AG10803 (cell line): Measurements from ENCODE around the gene EPB41L2.

Experiments used
- DNase-seq: peaks from one replicate; pipeline ENCODE4 v3.0.0; 2010; ENCODE audit warnings: low read depth
- H3K4me3 ChIP-seq: 2 replicates; pipeline ENCODE4 v1.5.1; 2011; ENCODE audit warnings: mild to moderate bottlenecking, low read length, control low read depth
- TF ChIP-seq, protein P1 (sequence below): conservative IDR thresholded peaks from 2 replicates; pipeline ENCODE4 v1.5.1; 2011; ENCODE audit warnings: mild to moderate bottlenecking, low read length, control low read depth, inconsistent platforms

The EPB41L2 gene

DNA sequence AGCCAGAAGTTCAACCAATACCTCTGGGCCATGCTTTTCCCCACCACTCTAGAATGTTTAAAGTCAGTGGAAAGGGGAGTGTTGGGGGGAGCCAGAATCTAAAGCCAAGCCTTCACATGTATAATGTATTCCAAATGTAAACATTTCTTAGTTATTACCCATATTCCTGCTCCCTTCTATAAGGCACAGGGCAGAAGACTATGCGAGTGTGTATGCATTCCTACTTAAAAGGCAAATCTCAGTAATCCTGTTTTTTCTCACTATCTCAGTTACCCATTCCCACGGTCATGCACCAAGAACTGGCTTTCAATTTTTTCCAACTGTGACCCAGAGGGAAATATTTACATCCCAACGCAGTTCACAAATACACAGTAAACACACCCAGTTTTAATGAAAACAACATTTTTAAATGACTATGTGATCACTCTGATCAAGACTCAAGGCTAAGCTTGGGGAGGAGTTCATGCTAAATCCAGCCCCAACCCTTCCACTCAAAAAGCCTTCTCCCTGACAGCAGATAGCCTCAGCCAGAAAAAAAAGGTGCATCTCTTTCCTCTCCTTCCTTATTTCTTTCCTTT is 57.5 kb downstream of the EPB41L2 start:
- DNase-seq = no peak
- no peak overlapping the region for H3K4me3 ChIP-seq
- TF ChIP-seq, protein P1, sequence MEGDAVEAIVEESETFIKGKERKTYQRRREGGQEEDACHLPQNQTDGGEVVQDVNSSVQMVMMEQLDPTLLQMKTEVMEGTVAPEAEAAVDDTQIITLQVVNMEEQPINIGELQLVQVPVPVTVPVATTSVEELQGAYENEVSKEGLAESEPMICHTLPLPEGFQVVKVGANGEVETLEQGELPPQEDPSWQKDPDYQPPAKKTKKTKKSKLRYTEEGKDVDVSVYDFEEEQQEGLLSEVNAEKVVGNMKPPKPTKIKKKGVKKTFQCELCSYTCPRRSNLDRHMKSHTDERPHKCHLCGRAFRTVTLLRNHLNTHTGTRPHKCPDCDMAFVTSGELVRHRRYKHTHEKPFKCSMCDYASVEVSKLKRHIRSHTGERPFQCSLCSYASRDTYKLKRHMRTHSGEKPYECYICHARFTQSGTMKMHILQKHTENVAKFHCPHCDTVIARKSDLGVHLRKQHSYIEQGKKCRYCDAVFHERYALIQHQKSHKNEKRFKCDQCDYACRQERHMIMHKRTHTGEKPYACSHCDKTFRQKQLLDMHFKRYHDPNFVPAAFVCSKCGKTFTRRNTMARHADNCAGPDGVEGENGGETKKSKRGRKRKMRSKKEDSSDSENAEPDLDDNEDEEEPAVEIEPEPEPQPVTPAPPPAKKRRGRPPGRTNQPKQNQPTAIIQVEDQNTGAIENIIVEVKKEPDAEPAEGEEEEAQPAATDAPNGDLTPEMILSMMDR = no peak

DNA sequence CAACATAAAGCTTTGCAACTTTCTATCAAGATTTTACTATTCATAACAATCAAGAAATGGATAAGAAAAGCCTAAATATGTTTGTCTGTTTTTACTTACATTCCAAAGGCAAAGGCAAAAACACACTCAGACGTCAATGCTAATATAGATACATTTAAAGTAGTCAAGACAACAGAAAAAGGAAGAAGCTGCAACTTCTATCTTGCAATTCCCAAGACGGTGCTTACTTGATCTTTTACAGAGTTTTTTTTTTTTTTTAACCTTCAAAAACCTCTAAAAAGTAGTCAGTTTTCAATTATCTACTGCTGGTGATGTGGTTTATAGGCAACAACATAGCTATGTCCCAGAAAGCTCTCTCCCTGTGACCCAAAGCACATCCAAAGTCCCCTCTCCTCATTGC is 58.1 kb downstream of the EPB41L2 start:
- TF ChIP-seq, protein P1 = no peak
- no peak for DNase-seq
- H3K4me3 ChIP-seq = no peak overlapping the region

DNA sequence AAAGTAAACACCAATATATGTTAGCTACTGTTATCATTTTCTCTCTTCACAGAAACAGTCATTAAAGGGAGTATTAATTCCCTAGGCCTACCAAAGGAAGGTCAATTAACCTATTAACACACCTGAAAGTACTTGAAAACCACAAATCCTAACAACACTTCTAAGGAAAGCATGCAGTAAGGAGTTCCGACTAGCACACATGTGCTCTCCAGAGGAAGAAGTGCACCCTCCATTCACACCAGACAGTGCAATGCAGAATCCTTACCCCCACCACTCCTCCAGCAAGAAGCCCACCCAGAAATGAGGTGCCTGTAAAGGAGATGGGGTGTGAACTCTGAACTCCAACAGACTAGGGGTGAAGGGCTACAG is 58.7 kb downstream of the EPB41L2 start:
- no peak overlapping the region for H3K4me3 ChIP-seq
- TF ChIP-seq, protein P1 = no peak
- no peak for DNase-seq

DNA sequence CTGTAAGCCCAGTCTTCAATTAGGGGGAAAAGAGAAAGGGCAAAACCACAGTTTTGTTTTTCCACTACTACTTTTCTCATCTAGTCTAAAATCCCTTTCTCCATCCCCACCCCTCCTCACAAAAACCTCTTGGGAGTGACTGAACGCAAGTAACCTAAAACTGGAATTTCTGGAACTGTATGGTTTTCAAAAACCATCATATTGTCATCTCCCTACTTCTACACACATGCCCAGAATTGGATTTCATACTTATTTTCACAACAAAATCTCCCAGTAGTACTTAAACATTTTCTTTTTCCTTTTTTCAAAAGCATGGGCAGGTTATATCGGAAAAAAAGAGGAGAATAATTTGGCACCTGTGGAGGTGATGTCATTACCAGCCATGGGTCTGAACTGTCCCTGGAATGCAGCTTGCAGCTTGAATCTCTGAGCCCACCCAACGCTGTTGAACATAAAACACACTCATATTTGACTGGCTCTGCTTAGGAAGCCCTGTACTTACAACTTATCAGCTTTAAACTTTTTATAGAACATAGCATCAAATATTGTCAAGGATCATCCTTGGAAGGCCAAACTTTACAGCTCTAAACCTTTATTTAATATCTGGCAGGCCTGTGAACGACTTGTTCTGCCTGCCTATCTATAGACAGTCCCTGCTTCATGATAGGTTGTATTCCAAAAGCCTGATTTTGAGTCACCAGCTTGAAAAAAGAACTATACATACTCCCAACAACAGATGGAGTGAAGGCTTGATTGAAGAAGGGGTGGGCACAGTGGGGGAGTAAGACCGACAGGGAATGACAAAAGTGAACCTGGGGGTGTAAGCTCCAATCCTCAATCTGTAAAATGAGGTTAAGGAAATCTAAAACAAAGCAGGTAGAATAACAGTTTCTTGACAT is 59.3 kb downstream of the EPB41L2 start:
- TF ChIP-seq, protein P1 = no peak
- no peak overlapping the region for H3K4me3 ChIP-seq
- DNase-seq = no peak

DNA sequence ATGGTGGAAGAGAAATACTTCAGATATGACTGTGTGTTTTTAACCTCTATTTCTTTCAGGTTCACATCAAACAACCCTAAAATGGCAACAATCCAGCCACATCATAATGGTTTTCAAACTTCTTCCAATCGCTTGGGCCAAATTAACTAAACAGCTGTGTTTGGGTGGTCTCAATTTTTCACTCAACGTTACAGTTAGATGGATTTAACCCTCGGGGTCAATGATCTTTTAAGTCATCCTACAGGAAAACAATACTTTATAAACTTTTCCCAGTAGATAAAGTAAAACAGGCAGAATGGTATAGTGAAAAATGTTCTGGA is 60.4 kb downstream of the EPB41L2 start:
- no peak for DNase-seq
- no peak overlapping the region for H3K4me3 ChIP-seq
- TF ChIP-seq, protein P1 = no peak

DNA sequence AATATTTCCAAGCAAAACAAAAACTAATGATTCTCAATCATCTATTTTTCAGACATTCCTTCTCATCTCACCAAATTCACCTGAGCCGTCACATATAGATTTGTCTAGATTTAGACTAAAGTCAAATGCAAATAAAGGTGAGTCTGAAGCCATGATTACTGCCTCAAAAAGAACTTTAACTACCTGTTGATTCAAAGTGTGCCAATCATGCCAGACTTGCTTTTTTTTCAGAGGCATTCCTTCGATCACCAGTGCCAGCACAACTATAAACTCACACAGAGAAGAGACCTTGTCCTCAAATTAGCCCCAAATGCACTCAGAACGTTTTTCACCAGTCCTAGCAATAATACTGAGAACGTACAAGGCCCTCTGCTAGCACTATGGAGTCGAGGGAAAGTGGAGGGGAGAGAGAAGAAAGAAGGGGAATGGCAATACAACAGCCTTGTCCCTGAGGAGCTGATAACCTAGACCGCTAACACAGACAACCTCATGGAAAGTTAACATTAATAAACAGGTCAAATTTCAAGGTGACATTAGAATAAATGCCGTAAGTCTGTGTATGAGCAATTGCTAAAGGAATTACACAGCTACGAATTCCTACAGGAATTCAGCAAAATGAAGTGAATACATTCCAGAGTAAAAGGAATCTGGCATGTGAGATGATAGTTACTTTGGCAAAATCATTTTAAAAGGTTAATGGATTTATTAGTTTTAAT is 60.9 kb downstream of the EPB41L2 start:
- H3K4me3 ChIP-seq = no peak overlapping the region
- TF ChIP-seq, protein P1 = no peak
- DNase-seq = peak; percentile 33
